ENCODE data around the gene CSF3.

Gene CSF3

GRCh38 chr17:40062329-40063186 lies 47.3 kb downstream of the CSF3 start, which contains the start of gene THRA:
TSS of gene THRA (plus strand) at chr17:40062965. CDS start at chr17:40074489, 11,524 bp downstream.
- DNase-seq = peak; percentile 53 to 54

GRCh38 chr17:40063187-40063771 lies 48.0 kb downstream of the CSF3 start:
- peak; percentile 78 to 79 for DNase-seq

DNA sequence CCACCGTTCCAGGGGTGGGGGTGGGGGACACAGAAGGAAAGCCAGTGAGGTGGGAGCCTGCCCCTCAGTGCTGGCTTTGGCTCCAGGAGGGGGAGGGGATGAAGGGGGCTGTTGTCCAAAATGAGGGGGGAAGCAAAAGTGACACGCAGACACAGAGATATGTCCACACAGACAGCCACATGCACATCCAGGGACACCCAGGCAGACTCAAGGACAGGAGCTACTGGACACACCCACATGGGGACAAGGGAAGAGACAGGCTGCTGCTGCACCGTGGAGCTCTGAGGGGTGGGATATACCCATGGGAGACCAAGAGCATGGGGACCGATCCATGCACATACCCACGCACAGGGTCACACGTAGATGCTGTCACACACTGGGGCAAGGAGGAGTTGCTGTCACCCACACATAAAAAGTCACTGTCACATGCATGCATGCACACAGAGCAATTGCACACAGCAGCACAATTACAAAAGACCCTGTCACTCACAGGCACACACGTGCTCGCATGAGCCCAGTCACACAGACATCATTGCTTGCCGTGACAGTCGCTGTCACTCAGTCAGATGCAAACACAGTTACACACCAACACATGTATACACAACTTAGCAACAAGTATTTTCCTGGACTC lies 48.8 kb downstream of the CSF3 start:
- DNase-seq = peak; percentile 84 to 98

DNA sequence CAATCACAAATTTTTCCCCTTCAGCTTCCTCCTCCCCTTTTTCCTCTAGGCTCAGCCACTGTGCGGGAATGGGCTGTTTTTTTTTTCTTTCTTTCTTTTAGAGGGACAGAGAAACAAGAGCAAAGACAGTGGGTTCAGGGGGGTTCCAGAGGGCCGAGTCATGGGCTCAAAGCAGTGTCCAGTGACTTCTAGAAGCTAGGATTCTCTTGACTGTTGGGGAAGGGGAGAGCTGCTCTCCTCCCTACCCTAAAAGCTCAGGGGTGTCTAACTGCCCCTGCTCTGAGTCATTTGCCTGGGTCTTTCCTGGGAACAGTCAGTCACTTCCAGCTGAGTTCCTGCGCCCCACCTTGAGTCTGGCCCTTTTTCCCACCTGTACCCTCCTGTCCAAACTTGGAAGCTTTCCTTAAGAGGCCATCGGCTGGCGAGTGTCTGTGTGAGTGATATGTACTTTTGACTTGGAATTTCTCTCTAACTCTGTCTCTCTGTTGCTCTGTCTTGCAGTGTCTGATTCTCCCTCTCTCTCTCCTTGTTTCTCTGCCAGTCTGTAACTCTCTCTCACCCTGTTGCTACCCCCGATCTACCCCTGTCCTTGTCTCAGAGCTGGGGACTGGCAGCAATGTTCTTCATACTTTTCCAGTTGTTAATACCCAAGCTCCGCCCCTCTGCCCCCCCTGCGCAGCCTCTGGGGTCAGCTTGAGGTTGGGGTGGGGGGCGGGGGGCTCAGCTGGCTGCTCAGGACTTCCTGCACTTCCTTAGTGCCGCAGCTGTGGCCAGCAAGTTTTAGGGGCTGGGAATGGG lies 49.9 kb downstream of the CSF3 start:
- no peak for DNase-seq

GRCh38 chr17:40065769-40066510 lies 50.7 kb downstream of the CSF3 start:
- no peak for DNase-seq

All from inflammatory macrophage treated with lipopolysaccharide for 1 hour (primary cell).